GM12878 (cell line): ENCODE results near the gene DHFR. TPM values are rescaled to one million over a fixed set of nuclear protein-coding genes. Genes with fewer than 3 reads are reported as not detected.

ENCODE experiments used
- BHLHE40 ChIP-seq, 2 experiments: fragments of 450-650 bp in 1 of 2; IDR thresholded peaks; 2 replicates each; pipeline ENCODE4 v1.6.1; 2011 to 2017; ENCODE audit warnings: low read depth in 2 of 2, borderline replicate concordance in 1 of 2, improper control_type of control experiment in 1 of 2, low read length in 1 of 2, mild to moderate bottlenecking in 1 of 2
- CBFB ChIP-seq: IDR thresholded peaks from 2 replicates; pipeline ENCODE4 v1.6.1; 2016; ENCODE audit warnings: antibody characterized with exemption, low read depth
- CBX3 ChIP-seq: fragments of 200-600 bp; sonication (generic); IDR thresholded peaks from 2 replicates; pipeline ENCODE4 v1.6.1; 2016; ENCODE audit warnings: low read depth, borderline replicate concordance
- DPF2 ChIP-seq: fragments of 450-650 bp; IDR thresholded peaks from 2 replicates; pipeline ENCODE4 v1.6.1; 2017; ENCODE audit warnings: mild to moderate bottlenecking
- EGR1 ChIP-seq, 2 experiments: IDR thresholded peaks; 1 replicate in 1 of 2; 2 replicates in 1 of 2; pipeline ENCODE4 v1.6.1; 2011 to 2012; ENCODE audit warnings: low read depth in 2 of 2, low read length in 2 of 2, borderline replicate concordance in 1 of 2, mild to moderate bottlenecking in 1 of 2, moderate library complexity in 1 of 2
- HCFC1 ChIP-seq: fragments of 150-350 bp; IDR thresholded peaks from 2 replicates; pipeline ENCODE4 v1.6.1; 2014; ENCODE audit warnings: low read length
- KLF5 ChIP-seq: fragments of 450-650 bp; IDR thresholded peaks from 2 replicates; pipeline ENCODE4 v1.6.1; 2014; ENCODE audit warnings: mild to moderate bottlenecking; ENCODE audit not compliant: partially characterized antibody
- LARP7 ChIP-seq: fragments of 450-650 bp; IDR thresholded peaks from 2 replicates; pipeline ENCODE4 v1.6.1; 2017; ENCODE audit warnings: mild to moderate bottlenecking
- MEF2B ChIP-seq: fragments of 450-650 bp; IDR thresholded peaks from 2 replicates; pipeline ENCODE4 v1.6.1; 2018; ENCODE audit warnings: mild to moderate bottlenecking, moderate library complexity; ENCODE audit not compliant: partially characterized antibody, poor library complexity, severe bottlenecking
- POLR2AphosphoS2 ChIP-seq: IDR thresholded peaks from 2 replicates; pipeline ENCODE4 v1.6.1; 2011; ENCODE audit warnings: low read depth, mild to moderate bottlenecking, low read length, improper control_type of control experiment, moderate library complexity
- POLR2AphosphoS5 ChIP-seq: IDR thresholded peaks from 2 replicates; pipeline ENCODE4 v1.6.1; 2011; ENCODE audit warnings: mild to moderate bottlenecking, low read length, inconsistent platforms
- SMAD1 ChIP-seq: fragments of 450-650 bp; IDR thresholded peaks from 2 replicates; pipeline ENCODE4 v1.6.1; 2018; ENCODE audit warnings: mild to moderate bottlenecking, low read depth; ENCODE audit not compliant: partially characterized antibody
- SMAD5 ChIP-seq: IDR thresholded peaks from 2 replicates; pipeline ENCODE4 v1.6.1; 2016; ENCODE audit warnings: antibody characterized with exemption, low read depth
- SREBF1 ChIP-seq: IDR thresholded peaks from 2 replicates; pipeline ENCODE4 v1.6.1; 2012; ENCODE audit warnings: mild to moderate bottlenecking, low read length
- TCF12 ChIP-seq: IDR thresholded peaks from 2 replicates; pipeline ENCODE4 v1.6.1; 2011; ENCODE audit warnings: low read depth, mild to moderate bottlenecking, low read length
- ZSCAN29 ChIP-seq: fragments of 450-650 bp; IDR thresholded peaks from 2 replicates; pipeline ENCODE4 v1.6.1; 2017; ENCODE audit warnings: mild to moderate bottlenecking, moderate library complexity
- polyA plus RNA-seq, 11 experiments: library from polyadenylated mRNA; depleted of rRNA in 4 of 11; unstranded in 6 of 11; stranded (reverse) in 5 of 11; fragments of >200 nt; fragmentation: Nextera tagmentation in 4 of 11; fragmentation: Illumina TruSeq in 1 of 11; extraction: Ambion mirVana in 4 of 11; extraction: Trizol in 1 of 11; gene quantifications; 1 replicate in 1 of 11; 2 replicates in 10 of 11; pipeline versions ENCODE4 v1.2.1 to v1.2.3, GENCODE V29; 2011 to 2016; ENCODE audit warnings: inconsistent platforms in 2 of 11, missing spikeins in 2 of 11, low read depth in 1 of 11
- total RNA-seq, 4 experiments: library from RNA; depleted of rRNA in 3 of 4; stranded (reverse); fragments of >200 nt in 3 of 4; fragmentation: Illumina TruSeq in 1 of 4; extraction: Trizol in 1 of 4; gene quantifications; 2 replicates each; pipeline versions ENCODE4 v1.2.1 to v1.2.3, GENCODE V29; 2013 to 2021
- TF ChIP-seq, protein P1 (sequence below): fragments of 450-650 bp; IDR thresholded peaks from 2 replicates; pipeline ENCODE4 v1.6.1; 2016; ENCODE audit warnings: mild to moderate bottlenecking, moderate library complexity, borderline replicate concordance
- TF ChIP-seq, protein P2 (sequence below): IDR thresholded peaks from 2 replicates; pipeline ENCODE4 v1.6.1; 2011; ENCODE audit warnings: mild to moderate bottlenecking, low read depth, low read length, moderate library complexity; ENCODE audit not compliant: insufficient replicate concordance
- TF ChIP-seq, protein P3 (sequence below), 3 experiments: IDR thresholded peaks in 2 of 3; conservative IDR thresholded peaks in 1 of 3; 2 replicates each; pipeline ENCODE4 v1.5.1; 2011; ENCODE audit warnings: low read depth in 3 of 3, low read length in 3 of 3, mild to moderate bottlenecking in 3 of 3, control low read depth in 2 of 3, moderate library complexity in 2 of 3, inconsistent platforms in 1 of 3, mixed read lengths in 1 of 3; ENCODE audit not compliant: control insufficient read depth in 2 of 3, insufficient read depth in 1 of 3; ENCODE audit errors: extremely low read depth in 1 of 3
- TF ChIP-seq, protein P4 (sequence below): fragments of 450-650 bp; IDR thresholded peaks from 2 replicates; pipeline ENCODE4 v1.6.1; 2016; ENCODE audit warnings: mild to moderate bottlenecking

DHFR gene
- total and polyA plus RNA-seq, 10 of the 15 experiments (the other 5 are each of a cell fraction or from before 2014, with no cell fraction given) = 57.9 to 143 (median 71.4) TPM

DNA sequence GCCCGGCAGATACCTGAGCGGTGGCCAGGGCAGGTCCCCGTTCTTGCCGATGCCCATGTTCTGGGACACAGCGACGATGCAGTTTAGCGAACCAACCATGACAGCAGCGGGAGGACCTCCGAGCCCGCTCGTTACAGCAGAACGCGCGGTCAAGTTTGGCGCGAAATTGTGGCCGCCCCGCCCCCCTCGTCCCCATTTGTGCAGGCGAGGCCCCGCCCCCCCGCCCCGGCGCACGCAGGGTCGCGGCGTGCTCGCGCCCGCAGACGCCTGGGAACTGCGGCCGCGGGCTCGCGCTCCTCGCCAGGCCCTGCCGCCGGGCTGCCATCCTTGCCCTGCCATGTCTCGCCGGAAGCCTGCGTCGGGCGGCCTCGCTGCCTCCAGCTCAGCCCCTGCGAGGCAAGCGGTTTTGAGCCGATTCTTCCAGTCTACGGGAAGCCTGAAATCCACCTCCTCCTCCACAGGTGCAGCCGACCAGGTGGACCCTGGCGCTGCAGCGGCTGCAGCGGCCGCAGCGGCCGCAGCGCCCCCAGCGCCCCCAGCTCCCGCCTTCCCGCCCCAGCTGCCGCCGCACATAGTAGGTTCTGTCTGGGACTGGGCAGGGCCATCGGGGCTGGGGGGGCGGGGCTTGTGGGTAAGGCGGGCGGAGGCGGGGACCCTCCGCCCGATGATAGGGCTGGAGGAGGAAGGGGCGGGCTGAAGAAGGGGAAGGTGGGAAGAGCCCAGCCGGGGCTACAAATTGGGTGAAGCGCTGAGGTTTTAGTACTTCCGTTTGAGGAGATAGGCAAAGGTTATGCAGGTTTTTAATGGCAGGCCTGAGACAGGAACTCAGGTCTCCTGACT, at the start of gene DHFR, which contains the start of gene MSH3 (continued):
- TF ChIP-seq, protein P1, sequence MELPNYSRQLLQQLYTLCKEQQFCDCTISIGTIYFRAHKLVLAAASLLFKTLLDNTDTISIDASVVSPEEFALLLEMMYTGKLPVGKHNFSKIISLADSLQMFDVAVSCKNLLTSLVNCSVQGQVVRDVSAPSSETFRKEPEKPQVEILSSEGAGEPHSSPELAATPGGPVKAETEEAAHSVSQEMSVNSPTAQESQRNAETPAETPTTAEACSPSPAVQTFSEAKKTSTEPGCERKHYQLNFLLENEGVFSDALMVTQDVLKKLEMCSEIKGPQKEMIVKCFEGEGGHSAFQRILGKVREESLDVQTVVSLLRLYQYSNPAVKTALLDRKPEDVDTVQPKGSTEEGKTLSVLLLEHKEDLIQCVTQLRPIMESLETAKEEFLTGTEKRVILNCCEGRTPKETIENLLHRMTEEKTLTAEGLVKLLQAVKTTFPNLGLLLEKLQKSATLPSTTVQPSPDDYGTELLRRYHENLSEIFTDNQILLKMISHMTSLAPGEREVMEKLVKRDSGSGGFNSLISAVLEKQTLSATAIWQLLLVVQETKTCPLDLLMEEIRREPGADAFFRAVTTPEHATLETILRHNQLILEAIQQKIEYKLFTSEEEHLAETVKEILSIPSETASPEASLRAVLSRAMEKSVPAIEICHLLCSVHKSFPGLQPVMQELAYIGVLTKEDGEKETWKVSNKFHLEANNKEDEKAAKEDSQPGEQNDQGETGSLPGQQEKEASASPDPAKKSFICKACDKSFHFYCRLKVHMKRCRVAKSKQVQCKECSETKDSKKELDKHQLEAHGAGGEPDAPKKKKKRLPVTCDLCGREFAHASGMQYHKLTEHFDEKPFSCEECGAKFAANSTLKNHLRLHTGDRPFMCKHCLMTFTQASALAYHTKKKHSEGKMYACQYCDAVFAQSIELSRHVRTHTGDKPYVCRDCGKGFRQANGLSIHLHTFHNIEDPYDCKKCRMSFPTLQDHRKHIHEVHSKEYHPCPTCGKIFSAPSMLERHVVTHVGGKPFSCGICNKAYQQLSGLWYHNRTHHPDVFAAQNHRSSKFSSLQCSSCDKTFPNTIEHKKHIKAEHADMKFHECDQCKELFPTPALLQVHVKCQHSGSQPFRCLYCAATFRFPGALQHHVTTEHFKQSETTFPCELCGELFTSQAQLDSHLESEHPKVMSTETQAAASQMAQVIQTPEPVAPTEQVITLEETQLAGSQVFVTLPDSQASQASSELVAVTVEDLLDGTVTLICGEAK = peak; percentile 66; the same call in 1 of the 2 replicates
- TF ChIP-seq DPF2 = peak; percentile 100
- peak; percentile 15; the same call in 1 of the 2 replicates for TF ChIP-seq CBFB
- no peak for TF ChIP-seq CBX3
- TF ChIP-seq, protein P2, sequence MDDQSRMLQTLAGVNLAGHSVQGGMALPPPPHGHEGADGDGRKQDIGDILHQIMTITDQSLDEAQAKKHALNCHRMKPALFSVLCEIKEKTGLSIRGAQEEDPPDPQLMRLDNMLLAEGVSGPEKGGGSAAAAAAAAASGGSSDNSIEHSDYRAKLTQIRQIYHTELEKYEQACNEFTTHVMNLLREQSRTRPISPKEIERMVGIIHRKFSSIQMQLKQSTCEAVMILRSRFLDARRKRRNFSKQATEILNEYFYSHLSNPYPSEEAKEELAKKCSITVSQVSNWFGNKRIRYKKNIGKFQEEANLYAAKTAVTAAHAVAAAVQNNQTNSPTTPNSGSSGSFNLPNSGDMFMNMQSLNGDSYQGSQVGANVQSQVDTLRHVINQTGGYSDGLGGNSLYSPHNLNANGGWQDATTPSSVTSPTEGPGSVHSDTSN = no peak
- peak; percentile 84 for TF ChIP-seq TCF12
- no peak for TF ChIP-seq KLF5
- no peak for TF ChIP-seq SREBF1
- TF ChIP-seq, protein P3, sequence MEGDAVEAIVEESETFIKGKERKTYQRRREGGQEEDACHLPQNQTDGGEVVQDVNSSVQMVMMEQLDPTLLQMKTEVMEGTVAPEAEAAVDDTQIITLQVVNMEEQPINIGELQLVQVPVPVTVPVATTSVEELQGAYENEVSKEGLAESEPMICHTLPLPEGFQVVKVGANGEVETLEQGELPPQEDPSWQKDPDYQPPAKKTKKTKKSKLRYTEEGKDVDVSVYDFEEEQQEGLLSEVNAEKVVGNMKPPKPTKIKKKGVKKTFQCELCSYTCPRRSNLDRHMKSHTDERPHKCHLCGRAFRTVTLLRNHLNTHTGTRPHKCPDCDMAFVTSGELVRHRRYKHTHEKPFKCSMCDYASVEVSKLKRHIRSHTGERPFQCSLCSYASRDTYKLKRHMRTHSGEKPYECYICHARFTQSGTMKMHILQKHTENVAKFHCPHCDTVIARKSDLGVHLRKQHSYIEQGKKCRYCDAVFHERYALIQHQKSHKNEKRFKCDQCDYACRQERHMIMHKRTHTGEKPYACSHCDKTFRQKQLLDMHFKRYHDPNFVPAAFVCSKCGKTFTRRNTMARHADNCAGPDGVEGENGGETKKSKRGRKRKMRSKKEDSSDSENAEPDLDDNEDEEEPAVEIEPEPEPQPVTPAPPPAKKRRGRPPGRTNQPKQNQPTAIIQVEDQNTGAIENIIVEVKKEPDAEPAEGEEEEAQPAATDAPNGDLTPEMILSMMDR (IDR thresholded peaks at IDR 0.05 in 2 of 3, conservative IDR thresholded peaks at IDR 0.05 in 1 of 3; ENCODE audit: control insufficient read depth in 2 of 3, extremely low read depth in 1 of 3, insufficient read depth in 1 of 3, low read depth in 3 of 3, low read length in 3 of 3) = peak; percentile 12 to 17 (median 14); a peak in 2 of 6 replicates
- peak; percentile 82 for TF ChIP-seq SMAD5
- peak in 1 of 2 experiments; percentile 30; a peak in 1 of 4 replicates for TF ChIP-seq BHLHE40 (IDR thresholded peaks at IDR 0.05; ENCODE audit: borderline replicate concordance in 1 of 2, low read depth in 2 of 2, low read length in 1 of 2)
- TF ChIP-seq POLR2AphosphoS5 = peak; percentile 93
- TF ChIP-seq ZSCAN29 = 0 out of 2 replicates have a peak, but pooled peaks have one; percentile 8
- peak; percentile 87 for TF ChIP-seq LARP7
- TF ChIP-seq, protein P4, sequence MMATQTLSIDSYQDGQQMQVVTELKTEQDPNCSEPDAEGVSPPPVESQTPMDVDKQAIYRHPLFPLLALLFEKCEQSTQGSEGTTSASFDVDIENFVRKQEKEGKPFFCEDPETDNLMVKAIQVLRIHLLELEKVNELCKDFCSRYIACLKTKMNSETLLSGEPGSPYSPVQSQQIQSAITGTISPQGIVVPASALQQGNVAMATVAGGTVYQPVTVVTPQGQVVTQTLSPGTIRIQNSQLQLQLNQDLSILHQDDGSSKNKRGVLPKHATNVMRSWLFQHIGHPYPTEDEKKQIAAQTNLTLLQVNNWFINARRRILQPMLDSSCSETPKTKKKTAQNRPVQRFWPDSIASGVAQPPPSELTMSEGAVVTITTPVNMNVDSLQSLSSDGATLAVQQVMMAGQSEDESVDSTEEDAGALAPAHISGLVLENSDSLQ = 0 out of 2 replicates have a peak, but pooled peaks have one; percentile 24
- peak; percentile 11 for TF ChIP-seq MEF2B
- peak in 1 of 2 experiments; percentile 50; a peak in 1 of 3 replicates for TF ChIP-seq EGR1 (IDR thresholded peaks at IDR 0.05; ENCODE audit: borderline replicate concordance in 1 of 2, low read depth in 2 of 2, low read length in 2 of 2)
- no peak for TF ChIP-seq SMAD1
- peak; percentile 85 for TF ChIP-seq POLR2AphosphoS2
- 0 out of 2 replicates have a peak, but pooled peaks have one; percentile 8 for TF ChIP-seq HCFC1
